Measurements from ENCODE around the gene CNTF.
A peak's percentile ranks its signal among the peaks of the same experiment; 100 is the strongest.

CNTF gene

DNA sequence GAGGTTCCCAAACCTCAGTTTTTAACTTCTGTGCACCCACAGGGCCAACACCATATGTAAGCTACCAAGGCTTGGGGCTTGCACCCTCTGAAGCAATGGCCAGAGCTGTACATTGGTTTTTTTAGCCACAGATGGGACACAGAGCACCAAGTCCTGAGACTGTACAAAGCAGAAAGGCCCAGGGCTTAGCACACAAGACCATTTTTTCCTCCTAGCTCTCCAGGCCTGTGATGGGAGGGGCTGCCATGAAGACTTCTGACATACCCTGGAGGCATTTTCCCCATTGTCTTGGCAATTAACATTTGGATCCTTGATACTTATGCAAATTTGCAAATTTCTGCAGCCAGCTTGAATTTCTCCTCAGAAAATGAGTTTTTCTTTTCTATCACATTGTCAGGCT lies 23.4 kb downstream of the CNTF start:
- no peak for DNase-seq

- DNase-seq: peak; percentile 1
Observed at GRCh38 chr11:58647141-58647699, 24.8 kb downstream of the CNTF start.

DNA sequence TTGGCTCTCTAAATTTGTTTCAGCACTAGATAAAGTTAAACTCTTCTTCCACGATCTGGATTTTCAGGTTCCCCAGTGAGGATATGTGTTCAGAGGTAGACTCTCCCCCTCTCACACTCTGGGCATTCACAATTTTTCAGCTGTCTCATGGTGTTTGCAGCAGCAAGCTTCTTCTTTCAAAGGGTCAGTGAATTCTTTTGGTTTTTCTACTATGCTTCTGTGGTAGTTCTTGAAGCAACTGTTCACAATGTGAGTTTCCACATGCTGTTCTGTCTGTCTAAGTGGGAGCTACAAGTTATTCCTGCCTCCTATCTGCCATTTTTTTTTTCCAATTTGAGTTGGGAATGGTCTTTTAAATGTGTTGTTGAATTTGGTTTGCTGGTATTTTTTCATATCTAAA lies 25.4 kb downstream of the CNTF start:
- DNase-seq: no peak

DNA sequence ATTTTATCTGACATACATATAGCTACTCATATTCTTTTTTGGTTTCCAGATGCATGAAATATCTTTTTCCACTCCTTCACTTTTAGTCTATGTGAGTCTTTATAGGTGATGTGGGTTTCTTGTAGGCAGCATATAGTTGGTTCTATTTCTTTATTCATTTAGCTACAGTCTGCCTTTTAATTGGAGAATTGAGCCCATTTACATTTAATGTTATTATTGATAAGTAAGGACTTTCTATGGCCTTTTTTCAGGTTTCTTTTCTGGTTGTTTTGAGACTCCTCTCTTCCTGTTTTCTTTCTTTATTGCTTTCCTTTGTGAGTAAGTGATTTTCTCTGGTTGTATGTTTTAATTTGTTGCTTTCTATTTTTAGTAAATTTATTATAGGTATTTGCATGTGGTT lies 27.2 kb downstream of the CNTF start:
- DNase-seq: no peak

- no peak for DNase-seq
Observed at GRCh38 chr11:58650496-58650895, 28.0 kb downstream of the CNTF start.

DNA sequence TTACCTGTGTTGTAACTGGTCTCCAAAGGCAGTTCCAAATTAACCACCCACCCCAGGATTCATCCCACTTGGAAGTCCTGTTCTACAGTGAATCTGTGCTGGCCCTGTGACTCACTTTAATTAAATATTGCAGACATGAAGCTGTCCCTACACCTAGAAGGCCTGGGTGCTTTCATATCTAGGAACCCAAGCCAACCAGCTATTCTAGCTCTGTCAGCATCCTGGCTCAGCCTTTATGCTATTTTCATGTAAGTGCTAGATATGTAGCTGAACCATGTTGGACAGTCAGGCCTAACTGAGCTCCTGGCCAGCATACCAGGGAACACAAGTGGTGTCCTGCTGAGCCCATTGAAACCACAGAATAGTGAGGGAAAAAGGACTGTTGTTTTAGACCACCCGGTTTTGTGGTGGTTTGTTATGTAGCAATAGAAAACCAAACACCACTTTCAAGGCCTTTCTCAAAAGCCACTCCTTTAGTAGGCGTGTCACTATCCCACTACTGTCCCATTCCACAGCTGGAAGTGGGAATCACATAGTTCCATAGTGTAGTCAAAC lies 30.3 kb downstream of the CNTF start:
- DNase-seq: no peak

GRCh38 chr11:58654079-58654907 lies 31.8 kb downstream of the CNTF start:
- DNase-seq: peak; percentile 69

GRCh38 chr11:58654908-58655296 lies 32.4 kb downstream of the CNTF start:
- DNase-seq: no peak

- DNase-seq: no peak
Observed at GRCh38 chr11:58656348-58656747, 33.9 kb downstream of the CNTF start.

DNA sequence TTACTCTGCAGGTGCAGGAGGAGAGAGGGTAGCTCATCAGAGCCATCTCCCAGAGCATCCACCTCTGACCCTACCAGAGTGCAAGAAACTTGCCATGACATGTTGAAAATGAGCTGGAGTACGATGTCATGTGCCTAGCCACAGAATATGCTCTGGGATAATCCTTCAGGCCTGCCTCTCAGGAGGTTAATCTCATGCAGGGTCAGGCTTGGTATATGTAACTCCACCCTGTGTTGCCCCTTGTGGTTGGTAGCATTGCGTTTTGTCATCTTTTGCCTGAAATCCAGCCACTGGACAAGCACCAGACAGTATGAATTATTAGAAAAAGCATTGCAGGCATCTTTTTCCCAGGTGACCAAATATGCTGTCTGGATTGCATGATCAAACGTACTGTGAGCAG lies 36.2 kb downstream of the CNTF start:
- no peak for DNase-seq

DNA sequence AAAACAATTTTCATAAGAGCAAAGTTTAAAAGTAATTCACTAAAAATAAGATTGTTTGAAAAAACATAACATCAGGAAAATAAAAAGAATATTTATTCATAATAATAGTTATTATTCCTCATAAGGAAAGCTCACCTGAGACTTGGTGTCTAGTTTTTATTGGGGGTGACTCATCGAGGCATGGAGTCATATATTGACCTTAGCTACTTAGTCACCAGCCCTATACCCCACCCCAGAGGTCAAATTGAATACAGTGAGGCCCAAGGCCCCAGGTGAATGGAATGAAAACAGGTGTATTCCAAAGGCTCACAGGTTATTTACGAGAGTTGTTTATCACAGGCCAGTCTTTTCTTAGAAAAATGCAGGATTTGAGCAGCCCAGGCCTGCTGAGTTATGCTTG lies 36.9 kb downstream of the CNTF start:
- DNase-seq: no peak

DNA sequence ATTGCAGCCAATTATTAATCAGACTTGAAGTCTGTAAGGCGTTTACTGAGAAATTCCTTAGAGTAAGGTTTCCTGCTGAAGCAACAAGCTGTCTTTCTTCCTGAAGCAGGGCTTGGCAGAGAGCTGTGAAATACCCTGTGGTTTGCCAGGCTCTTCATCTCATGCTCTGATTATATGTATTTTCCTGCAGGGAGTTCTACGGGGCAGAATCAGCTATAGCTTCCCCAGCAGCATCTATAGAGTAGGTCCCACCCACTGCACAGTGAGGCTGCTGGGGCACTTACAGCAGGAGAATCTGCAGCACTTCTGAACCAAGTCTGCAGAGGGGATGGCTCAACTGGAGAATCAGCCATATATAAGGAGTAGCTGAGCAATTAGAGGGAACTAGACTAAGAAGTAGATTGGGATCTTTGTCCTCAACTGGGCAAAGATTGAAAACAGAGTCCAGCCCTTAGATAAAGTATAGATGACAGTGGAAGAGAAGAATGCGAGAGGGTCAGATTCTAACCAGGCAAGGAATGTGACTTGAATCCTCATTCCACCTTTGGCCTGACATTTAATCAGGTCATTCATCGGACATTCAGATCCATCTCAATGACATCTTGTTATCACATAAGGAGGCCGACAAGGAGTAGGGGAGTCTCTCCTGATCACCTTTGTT lies 37.6 kb downstream of the CNTF start:
- no peak for DNase-seq

GRCh38 chr11:58671983-58672633 lies 49.6 kb downstream of the CNTF start:
- no peak for DNase-seq

DNA sequence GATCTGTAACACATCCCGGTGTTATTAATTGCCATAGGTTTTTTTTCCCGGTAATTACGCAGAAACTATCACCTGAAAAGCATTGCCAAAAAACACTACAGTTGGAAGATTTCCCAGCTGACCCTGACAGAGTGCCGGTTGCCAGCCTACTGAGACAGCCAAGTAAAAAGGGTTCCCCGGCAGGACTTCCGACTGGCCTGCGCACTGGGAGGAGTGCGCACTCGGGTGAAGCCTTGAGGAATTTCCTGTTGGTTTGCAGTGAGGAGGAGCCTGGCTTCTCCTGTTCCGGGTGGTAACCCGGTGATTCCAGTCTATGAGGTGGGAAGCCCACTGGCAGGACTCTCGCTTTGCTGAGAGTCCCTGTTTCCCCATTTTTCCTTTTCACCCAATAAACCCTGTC lies 52.1 kb downstream of the CNTF start:
- DNase-seq: no peak
